ENCODE results near the gene CNGA4.
A peak's percentile ranks its signal among the peaks of the same experiment; 100 is the strongest.

The CNGA4 gene

DNA sequence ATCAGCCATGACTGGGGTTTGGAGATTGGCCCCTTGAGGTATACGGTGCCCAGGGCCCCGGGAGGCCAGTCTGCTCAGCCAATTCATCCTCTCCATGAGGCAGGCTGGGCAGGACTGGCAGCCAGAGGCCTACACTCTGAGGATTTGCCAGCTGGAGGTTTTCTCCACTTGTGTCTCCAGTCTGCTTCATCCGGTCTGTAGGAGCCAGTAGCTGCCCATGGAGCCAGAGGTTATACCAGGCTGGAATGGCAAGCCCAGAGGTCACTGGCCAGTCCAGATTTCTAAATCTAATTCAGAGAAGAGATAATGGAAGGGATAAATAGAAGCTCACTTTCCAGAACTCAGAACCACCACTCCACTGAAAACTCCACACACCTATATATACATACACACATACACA, 14.5 kb upstream of the CNGA4 start:
- Histone ChIP-seq H3K4me3 (ENCODE audit: low read depth in 1 of 2, low read length in 2 of 2) (no peak overlapping the region), H3K9me3 (ENCODE audit: control insufficient read depth in 1 of 2, low read length in 2 of 2) (no peaks in the 10 kb centered on the region), H3K4me1 (ENCODE audit: control insufficient read depth in 1 of 2, insufficient read depth in 2 of 2, low read length in 2 of 2) (peaks cover 20 to 37% of the 10 kb centered on the region in 2 donors), H3K27me3 (ENCODE audit: control insufficient read depth in 1 of 2, insufficient read depth in 2 of 2, low read length in 2 of 2) (no peaks in the 10 kb centered on the region), H3K27ac (ENCODE audit: low read depth, low read length) (no peak overlapping the region), H3K36me3 (ENCODE audit: control insufficient read depth in 1 of 2, insufficient read depth in 2 of 2, low read length in 2 of 2) (peaks cover 36 to 51% of the 10 kb centered on the region in 2 donors), H3K9ac (ENCODE audit: low read depth in 1 of 2, low read length in 2 of 2) (no peak overlapping the region)

DNA sequence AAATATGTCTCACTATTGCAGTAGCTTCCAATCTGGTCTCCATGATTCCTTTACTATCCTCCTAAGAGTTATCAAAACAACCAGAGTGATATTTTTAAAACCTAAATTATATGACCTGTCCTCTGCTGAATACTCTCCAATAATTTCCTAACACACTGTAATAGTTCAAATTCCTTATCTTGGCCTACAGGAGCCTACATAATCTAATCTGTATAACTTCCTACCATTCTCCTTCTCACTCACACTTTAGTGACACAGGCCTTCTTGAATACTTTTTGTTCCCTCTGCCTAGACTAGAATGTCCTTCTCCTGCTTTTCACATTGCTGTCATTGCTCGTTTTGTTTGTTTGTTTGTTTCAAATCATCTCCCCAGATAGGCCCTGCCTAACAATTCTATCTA, 13.9 kb upstream of the CNGA4 start:
- H3K36me3 ChIP-seq (ENCODE audit: control insufficient read depth in 1 of 2, insufficient read depth in 2 of 2, low read length in 2 of 2) = peaks cover 31 to 45% of the 10 kb centered on the region in 2 donors
- H3K27me3 ChIP-seq (ENCODE audit: control insufficient read depth in 1 of 2, insufficient read depth in 2 of 2, low read length in 2 of 2) = no peaks in the 10 kb centered on the region
- H3K27ac ChIP-seq (ENCODE audit: low read depth, low read length) = no peak overlapping the region
- peaks cover 26 to 37% of the 10 kb centered on the region in 2 donors for H3K4me1 ChIP-seq (ENCODE audit: control insufficient read depth in 1 of 2, insufficient read depth in 2 of 2, low read length in 2 of 2)
- H3K4me3 ChIP-seq (ENCODE audit: low read depth in 1 of 2, low read length in 2 of 2) = no peak overlapping the region
- no peaks in the 10 kb centered on the region for H3K9me3 ChIP-seq (ENCODE audit: control insufficient read depth in 1 of 2, low read length in 2 of 2)
- no peak overlapping the region for H3K9ac ChIP-seq (ENCODE audit: low read depth in 1 of 2, low read length in 2 of 2)

DNA sequence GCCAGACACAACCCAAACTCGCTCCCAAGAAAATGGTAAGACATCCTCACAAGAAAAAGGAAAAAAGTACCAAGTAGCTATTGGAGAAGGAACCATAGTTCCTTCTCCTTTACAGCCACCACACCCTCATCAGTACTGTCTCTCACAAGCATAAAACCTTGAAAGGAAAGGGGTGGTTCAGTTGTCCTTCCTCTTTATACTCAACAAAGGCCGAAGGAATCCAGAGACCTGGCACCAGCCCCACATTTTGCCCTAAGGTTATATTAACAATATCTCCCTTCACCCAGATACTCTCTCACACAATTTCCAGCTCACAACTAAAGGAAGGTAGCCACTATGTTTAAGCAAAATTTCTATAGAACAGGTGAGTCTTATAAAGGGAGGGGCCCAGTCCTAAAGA, 13.0 kb upstream of the CNGA4 start:
- peaks cover 35 to 46% of the 10 kb centered on the region in 2 donors for H3K4me1 ChIP-seq (ENCODE audit: control insufficient read depth in 1 of 2, insufficient read depth in 2 of 2, low read length in 2 of 2)
- no peaks in the 10 kb centered on the region for H3K27me3 ChIP-seq (ENCODE audit: control insufficient read depth in 1 of 2, insufficient read depth in 2 of 2, low read length in 2 of 2)
- peaks cover 25 to 36% of the 10 kb centered on the region in 2 donors for H3K36me3 ChIP-seq (ENCODE audit: control insufficient read depth in 1 of 2, insufficient read depth in 2 of 2, low read length in 2 of 2)
- peak overlapping the region in 1 of 2 donors; percentile 16 for H3K4me3 ChIP-seq (ENCODE audit: low read depth in 1 of 2, low read length in 2 of 2)
- no peak overlapping the region for H3K27ac ChIP-seq (ENCODE audit: low read depth, low read length)
- H3K9ac ChIP-seq (ENCODE audit: low read depth in 1 of 2, low read length in 2 of 2) = no peak overlapping the region
- H3K9me3 ChIP-seq (ENCODE audit: control insufficient read depth in 1 of 2, low read length in 2 of 2) = no peaks in the 10 kb centered on the region

DNA sequence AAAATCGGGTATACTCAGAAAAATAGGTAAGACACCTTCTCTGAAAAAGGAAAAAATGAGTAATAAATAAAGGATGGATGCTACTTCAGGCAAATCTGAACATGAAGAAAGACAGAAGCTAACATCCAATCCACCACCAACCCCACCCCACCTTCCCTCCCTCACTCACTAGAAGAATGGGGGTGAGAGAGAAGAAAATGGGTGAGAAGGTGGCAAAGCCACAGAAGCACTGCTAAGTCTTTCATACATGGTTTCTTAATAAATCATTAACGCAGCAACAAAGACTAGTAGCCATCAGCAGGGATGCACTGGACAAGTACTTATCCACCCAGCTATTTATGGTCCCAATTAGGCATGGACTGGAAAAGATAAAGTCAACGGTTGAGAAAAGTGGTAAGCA, 10.4 kb upstream of the CNGA4 start:
- Histone ChIP-seq H3K27me3 (ENCODE audit: control insufficient read depth in 1 of 2, insufficient read depth in 2 of 2, low read length in 2 of 2) (no peaks in the 10 kb centered on the region), H3K4me1 (ENCODE audit: control insufficient read depth in 1 of 2, insufficient read depth in 2 of 2, low read length in 2 of 2) (peaks cover 46 to 63% of the 10 kb centered on the region in 2 donors), H3K36me3 (ENCODE audit: control insufficient read depth in 1 of 2, insufficient read depth in 2 of 2, low read length in 2 of 2) (peaks cover 5 to 10% of the 10 kb centered on the region in 2 donors), H3K9ac (ENCODE audit: low read depth in 1 of 2, low read length in 2 of 2) (peak overlapping the region; percentile 15 to 80), H3K9me3 (ENCODE audit: control insufficient read depth in 1 of 2, low read length in 2 of 2) (no peaks in the 10 kb centered on the region), H3K27ac (ENCODE audit: low read depth, low read length) (no peak overlapping the region), H3K4me3 (ENCODE audit: low read depth in 1 of 2, low read length in 2 of 2) (peak overlapping the region; percentile 70 to 72)

DNA sequence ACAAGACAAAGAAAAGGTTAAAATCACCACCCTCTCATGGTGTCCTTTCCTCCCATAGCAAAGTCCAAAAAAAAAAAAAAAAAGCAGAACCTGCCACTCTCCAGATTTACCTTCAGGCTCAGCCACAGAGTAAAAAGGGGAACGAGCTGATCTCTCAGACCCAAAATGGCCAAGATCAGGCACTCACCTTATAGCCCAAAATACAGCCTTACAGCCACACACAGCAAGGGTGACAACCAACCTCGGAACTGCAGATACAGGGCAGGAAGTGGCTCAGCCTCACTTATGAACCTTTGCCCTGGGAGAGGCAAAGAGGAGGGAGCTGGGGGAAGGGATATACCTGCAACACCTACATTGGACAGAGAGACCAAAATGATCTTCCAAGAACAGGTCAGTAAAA, 9.0 kb upstream of the CNGA4 start:
- peak overlapping the region; percentile 48 for H3K27ac ChIP-seq (ENCODE audit: low read depth, low read length)
- no peaks in the 10 kb centered on the region for H3K9me3 ChIP-seq (ENCODE audit: control insufficient read depth in 1 of 2, low read length in 2 of 2)
- H3K4me1 ChIP-seq (ENCODE audit: control insufficient read depth in 1 of 2, insufficient read depth in 2 of 2, low read length in 2 of 2) = peaks cover 52 to 67% of the 10 kb centered on the region in 2 donors
- peak overlapping the region; percentile 70 to 72 for H3K4me3 ChIP-seq (ENCODE audit: low read depth in 1 of 2, low read length in 2 of 2)
- H3K36me3 ChIP-seq (ENCODE audit: control insufficient read depth in 1 of 2, insufficient read depth in 2 of 2, low read length in 2 of 2) = no peaks in the 10 kb centered on the region
- H3K9ac ChIP-seq (ENCODE audit: low read depth in 1 of 2, low read length in 2 of 2) = peak overlapping the region; percentile 63 to 80
- no peaks in the 10 kb centered on the region for H3K27me3 ChIP-seq (ENCODE audit: control insufficient read depth in 1 of 2, insufficient read depth in 2 of 2, low read length in 2 of 2)

DNA sequence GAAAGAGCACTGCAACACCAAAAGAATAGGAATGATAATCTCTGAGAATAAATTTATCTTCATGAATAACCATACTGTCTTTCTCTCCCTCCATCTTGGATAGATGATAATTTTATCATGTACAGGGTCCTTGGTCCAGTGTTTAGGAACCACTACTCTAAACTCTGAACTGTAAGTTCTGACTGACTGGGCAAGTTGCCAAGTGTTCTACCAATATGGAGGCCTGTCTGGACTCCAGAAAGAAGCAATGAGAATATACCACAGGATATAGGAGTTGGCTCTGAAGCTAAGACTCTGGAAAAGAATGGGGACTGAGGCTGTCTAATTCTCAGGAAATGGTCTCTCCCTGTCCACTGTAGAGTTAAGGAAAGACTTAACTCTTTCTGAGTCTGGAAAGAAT, 6.0 kb upstream of the CNGA4 start:
- Histone ChIP-seq H3K27ac (ENCODE audit: low read depth, low read length) (no peak overlapping the region), H3K4me3 (ENCODE audit: low read depth in 1 of 2, low read length in 2 of 2) (no peak overlapping the region), H3K9ac (ENCODE audit: low read depth in 1 of 2, low read length in 2 of 2) (no peak overlapping the region), H3K27me3 (ENCODE audit: control insufficient read depth in 1 of 2, insufficient read depth in 2 of 2, low read length in 2 of 2) (no peaks in the 10 kb centered on the region), H3K4me1 (ENCODE audit: control insufficient read depth in 1 of 2, insufficient read depth in 2 of 2, low read length in 2 of 2) (peaks cover 36 to 38% of the 10 kb centered on the region in 2 donors), H3K9me3 (ENCODE audit: control insufficient read depth in 1 of 2, low read length in 2 of 2) (no peaks in the 10 kb centered on the region), H3K36me3 (ENCODE audit: control insufficient read depth in 1 of 2, insufficient read depth in 2 of 2, low read length in 2 of 2) (no peaks in the 10 kb centered on the region)

DNA sequence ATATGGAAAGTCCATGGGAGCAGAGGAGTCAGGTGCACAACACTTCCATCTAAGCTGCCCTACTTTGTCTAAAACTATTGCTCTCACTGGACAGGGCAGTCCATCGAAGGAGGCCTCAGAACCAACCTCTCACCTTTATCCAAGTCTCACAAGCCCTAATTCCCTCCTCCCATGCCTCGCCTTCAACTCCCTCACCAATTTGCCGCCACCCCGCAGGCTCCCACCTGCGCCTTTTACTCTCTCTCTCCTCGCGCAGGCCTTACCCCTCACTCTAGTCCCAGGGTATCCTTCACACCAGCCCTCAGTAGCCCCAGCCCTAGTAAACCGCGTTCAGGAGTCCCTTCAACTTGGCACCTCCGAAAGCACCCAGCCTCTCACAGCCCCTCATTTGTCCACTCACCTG, 4.9 kb upstream of the CNGA4 start:
- Histone ChIP-seq H3K9me3 (ENCODE audit: control insufficient read depth in 1 of 2, low read length in 2 of 2) (no peaks in the 10 kb centered on the region), H3K4me1 (ENCODE audit: control insufficient read depth in 1 of 2, insufficient read depth in 2 of 2, low read length in 2 of 2) (peaks cover 33 to 36% of the 10 kb centered on the region in 2 donors), H3K27ac (ENCODE audit: low read depth, low read length) (peak overlapping the region; percentile 80), H3K27me3 (ENCODE audit: control insufficient read depth in 1 of 2, insufficient read depth in 2 of 2, low read length in 2 of 2) (no peaks in the 10 kb centered on the region), H3K36me3 (ENCODE audit: control insufficient read depth in 1 of 2, insufficient read depth in 2 of 2, low read length in 2 of 2) (no peaks in the 10 kb centered on the region), H3K4me3 (ENCODE audit: low read depth in 1 of 2, low read length in 2 of 2) (peak overlapping the region; percentile 94 to 98), H3K9ac (ENCODE audit: low read depth in 1 of 2, low read length in 2 of 2) (peak overlapping the region; percentile 96 to 97)

DNA sequence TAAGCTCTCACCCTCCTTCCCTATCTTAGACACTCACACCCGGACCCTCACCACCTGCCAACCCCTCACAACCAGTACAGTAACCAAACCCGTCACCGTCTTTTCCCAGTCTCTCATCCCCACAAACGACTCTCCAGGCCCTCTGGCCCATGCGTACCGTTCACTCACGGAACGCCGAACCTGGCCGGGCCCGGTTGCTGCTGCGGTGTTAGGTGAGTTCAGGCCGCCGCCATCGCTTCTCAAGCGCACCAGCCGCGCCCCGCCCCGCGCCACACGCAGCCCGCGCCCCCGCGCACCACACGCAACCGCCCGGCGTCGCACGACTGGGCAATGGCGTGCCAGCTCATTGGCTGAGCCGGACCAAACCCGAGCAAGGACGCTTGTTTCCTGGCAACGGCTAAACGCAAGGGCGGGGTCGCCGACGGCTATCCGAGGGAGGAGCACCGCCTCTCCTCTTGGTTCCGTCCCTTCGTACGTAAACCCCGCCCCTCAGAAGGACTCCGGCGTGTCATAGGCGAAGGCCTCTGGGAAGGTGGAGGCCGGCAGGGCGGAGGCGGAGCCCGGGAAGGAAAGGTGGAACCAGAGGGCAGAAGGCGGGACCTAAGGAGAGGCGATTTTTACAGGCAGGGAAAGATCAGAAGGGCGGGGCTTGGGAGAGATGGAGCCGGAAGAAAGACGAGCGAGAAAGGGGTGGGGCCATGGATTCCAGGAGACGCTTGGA, 4.3 kb upstream of the CNGA4 start, which contains the start of gene FHIP1B:
FHIP1B (minus strand) TSS at position 250 of the 721 bp plus-strand sequence. CDS start 10,120 bp downstream, outside the sequence.
- Histone ChIP-seq H3K9me3 (ENCODE audit: control insufficient read depth in 1 of 2, low read length in 2 of 2) (no peaks in the 10 kb centered on the region), H3K9ac (ENCODE audit: low read depth in 1 of 2, low read length in 2 of 2) (peak within 1 kb of the TSS; percentile 96 to 97), H3K27ac (ENCODE audit: low read depth, low read length) (peak within 1 kb of the TSS; percentile 91), H3K27me3 (ENCODE audit: control insufficient read depth in 1 of 2, insufficient read depth in 2 of 2, low read length in 2 of 2) (no peaks in the 10 kb centered on the region), H3K4me3 (ENCODE audit: low read depth in 1 of 2, low read length in 2 of 2) (peak within 1 kb of the TSS; percentile 94 to 98), H3K36me3 (ENCODE audit: control insufficient read depth in 1 of 2, insufficient read depth in 2 of 2, low read length in 2 of 2) (no peaks in the 10 kb centered on the region), H3K4me1 (ENCODE audit: control insufficient read depth in 1 of 2, insufficient read depth in 2 of 2, low read length in 2 of 2) (peaks cover 30 to 31% of the 10 kb centered on the region in 2 donors)

DNA sequence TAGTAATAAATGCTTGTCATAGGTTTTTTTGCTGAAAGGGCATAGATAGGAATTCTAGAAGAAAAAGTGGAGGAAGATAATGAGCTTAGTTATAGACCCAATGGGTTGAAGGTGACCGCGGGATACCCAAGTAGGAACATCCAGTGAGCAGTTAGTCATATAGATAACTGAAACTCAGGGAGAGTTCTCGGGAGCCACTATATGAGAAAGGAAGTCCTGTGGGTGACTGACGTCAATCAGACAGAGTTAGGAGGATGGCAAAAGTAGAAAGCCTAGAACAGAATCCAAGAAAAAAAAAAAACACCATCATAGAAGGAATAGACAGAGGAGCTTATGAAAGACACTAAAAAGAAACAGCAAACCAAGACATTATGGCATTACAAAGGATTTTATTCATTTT, 1.6 kb upstream of the CNGA4 start:
- H3K4me1 ChIP-seq (ENCODE audit: control insufficient read depth in 1 of 2, insufficient read depth in 2 of 2, low read length in 2 of 2) = peaks cover 10 to 11% of the 10 kb centered on the region in 2 donors
- no peak overlapping the region for H3K4me3 ChIP-seq (ENCODE audit: low read depth in 1 of 2, low read length in 2 of 2)
- H3K36me3 ChIP-seq (ENCODE audit: control insufficient read depth in 1 of 2, insufficient read depth in 2 of 2, low read length in 2 of 2) = no peaks in the 10 kb centered on the region
- no peak overlapping the region for H3K27ac ChIP-seq (ENCODE audit: low read depth, low read length)
- no peaks in the 10 kb centered on the region for H3K9me3 ChIP-seq (ENCODE audit: control insufficient read depth in 1 of 2, low read length in 2 of 2)
- no peak overlapping the region for H3K9ac ChIP-seq (ENCODE audit: low read depth in 1 of 2, low read length in 2 of 2)
- no peaks in the 10 kb centered on the region for H3K27me3 ChIP-seq (ENCODE audit: control insufficient read depth in 1 of 2, insufficient read depth in 2 of 2, low read length in 2 of 2)

DNA sequence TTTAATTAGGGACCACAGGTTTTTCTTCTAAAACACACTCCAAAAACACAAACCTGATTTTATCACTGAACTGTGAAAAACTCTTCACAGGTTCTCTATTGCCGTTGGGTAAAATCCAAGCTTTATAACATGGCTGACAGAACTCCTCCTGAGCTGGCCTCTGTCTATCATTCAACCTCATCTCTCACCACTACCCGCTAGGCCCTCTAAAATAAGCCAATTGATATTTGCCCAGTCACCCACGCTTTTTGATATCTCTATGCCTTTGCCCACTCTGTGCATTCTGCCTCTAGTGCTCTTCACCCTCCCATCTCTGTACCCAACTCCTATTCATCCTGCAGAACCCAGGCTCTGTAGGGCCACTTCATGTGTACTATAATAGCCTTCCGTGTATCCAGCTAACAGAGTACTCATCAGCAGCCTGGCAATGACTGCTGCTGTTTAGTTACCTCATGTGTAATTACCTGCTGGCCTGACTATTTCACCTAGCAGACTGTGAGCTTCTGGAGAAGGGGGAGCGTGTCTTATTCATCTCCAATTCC, 1.1 kb upstream of the CNGA4 start:
- Histone ChIP-seq H3K4me3 (ENCODE audit: low read depth in 1 of 2, low read length in 2 of 2) (no peak overlapping the region), H3K27me3 (ENCODE audit: control insufficient read depth in 1 of 2, insufficient read depth in 2 of 2, low read length in 2 of 2) (no peaks in the 10 kb centered on the region), H3K36me3 (ENCODE audit: control insufficient read depth in 1 of 2, insufficient read depth in 2 of 2, low read length in 2 of 2) (no peaks in the 10 kb centered on the region), H3K27ac (ENCODE audit: low read depth, low read length) (no peak overlapping the region), H3K9ac (ENCODE audit: low read depth in 1 of 2, low read length in 2 of 2) (no peak overlapping the region), H3K4me1 (ENCODE audit: control insufficient read depth in 1 of 2, insufficient read depth in 2 of 2, low read length in 2 of 2) (peaks cover 9 to 11% of the 10 kb centered on the region in 2 donors), H3K9me3 (ENCODE audit: control insufficient read depth in 1 of 2, low read length in 2 of 2) (no peaks in the 10 kb centered on the region)

Measured in duodenal mucosa (tissue), 2 donors.